Stimulated activated CD8-positive, alpha-beta memory T cell treated with anti-CD3 and anti-CD28 coated beads, Interleukin-7, amount 100 ng/mL, for 1 hour (primary cell): Measurements from ENCODE around the gene PGA5.
"Not testable (repeated sequence)": the region's sequence is repeated elsewhere in the genome, so short reads cannot be mapped to it uniquely, and the experiment has no call there.

Experiments
- DNase-seq, 2 donors: peaks; one replicate each; pipeline ENCODE4 v3.0.0-alpha.2; 2020; ENCODE audit warnings: low read depth in 2 of 2

PGA5 gene

GRCh38 chr11:61240875-61241274 is at the start of gene PGA5:
Gene PGA5 (plus strand): TSS chr11:61241175. CDS start chr11:61241227, 52 bp downstream.
- DNase-seq, result not testable (repeated sequence)

- no peak for DNase-seq
Measured at GRCh38 chr11:61193596-61193995, 47.4 kb upstream of the PGA5 start.

GRCh38 chr11:61194169-61194671 is 46.8 kb upstream of the PGA5 start:
- DNase-seq, result no peak

- DNase-seq, result no peak
Measured at GRCh38 chr11:61194981-61195695, 45.8 kb upstream of the PGA5 start.

GRCh38 chr11:61195719-61196118 is 45.3 kb upstream of the PGA5 start:
- no peak for DNase-seq

- no peak for DNase-seq
Measured at GRCh38 chr11:61198361-61198760, 42.6 kb upstream of the PGA5 start.

GRCh38 chr11:61198948-61199523 is 41.9 kb upstream of the PGA5 start:
- no peak for DNase-seq

- DNase-seq, result no peak
Measured at GRCh38 chr11:61201476-61201875, 39.5 kb upstream of the PGA5 start.

- DNase-seq, result not testable (repeated sequence)
Measured at GRCh38 chr11:61202950-61203746, 37.8 kb upstream of the PGA5 start, which contains the start of gene PGA3. Gene PGA3 (plus strand): TSS chr11:61203515. CDS start chr11:61203565, 50 bp downstream.

- not testable (repeated sequence) for DNase-seq
Measured at GRCh38 chr11:61203873-61204272, 37.1 kb upstream of the PGA5 start.

- DNase-seq, result not testable (repeated sequence)
Measured at GRCh38 chr11:61204502-61205059, 36.4 kb upstream of the PGA5 start.

- DNase-seq, result not testable (repeated sequence)
Measured at GRCh38 chr11:61207636-61208310, 33.2 kb upstream of the PGA5 start.

GRCh38 chr11:61210629-61211028 is 30.3 kb upstream of the PGA5 start:
- not testable (repeated sequence) for DNase-seq

GRCh38 chr11:61211327-61211952 is 29.5 kb upstream of the PGA5 start:
- not testable (repeated sequence) for DNase-seq

- DNase-seq, result not testable (repeated sequence)
Measured at GRCh38 chr11:61212202-61212601, 28.8 kb upstream of the PGA5 start.

GRCh38 chr11:61213711-61214324 is 27.2 kb upstream of the PGA5 start:
- DNase-seq, result not testable (repeated sequence)

- not testable (repeated sequence) for DNase-seq
Measured at GRCh38 chr11:61218306-61218705, 22.7 kb upstream of the PGA5 start.

GRCh38 chr11:61219016-61219415 is 22.0 kb upstream of the PGA5 start:
- DNase-seq, result not testable (repeated sequence)

GRCh38 chr11:61222047-61222446 is 18.9 kb upstream of the PGA5 start, which contains the start of gene PGA4:
Gene PGA4 (plus strand): TSS chr11:61222347. CDS start chr11:61222401, 54 bp downstream.
- not testable (repeated sequence) for DNase-seq

- not testable (repeated sequence) for DNase-seq
Measured at GRCh38 chr11:61222692-61223091, 18.3 kb upstream of the PGA5 start.
